Liver (tissue), 3 donors: Measurements from ENCODE around the gene FAM229B.

Source experiments
- ATF3 ChIP-seq: IDR thresholded peaks from 2 replicates; pipeline ENCODE4 v1.6.1; 2016; ENCODE audit warnings: antibody characterized with exemption
- CTCF ChIP-seq: fragments of 150-350 bp; IDR thresholded peaks from 2 replicates; pipeline ENCODE4 v1.5.1; 2017; ENCODE audit warnings: improper control_type of control experiment, low read depth, low read length; ENCODE audit not compliant: missing input control
- EGR1 ChIP-seq, 2 donors: IDR thresholded peaks; 2 replicates each; pipeline ENCODE4 v1.6.1; 2016 to 2018; ENCODE audit warnings: antibody characterized with exemption in 2 of 2, low read depth in 2 of 2
- MAX ChIP-seq: IDR thresholded peaks from 2 replicates; pipeline ENCODE4 v1.6.1; 2016; ENCODE audit warnings: antibody characterized with exemption
- SP1 ChIP-seq: IDR thresholded peaks from 2 replicates; pipeline ENCODE4 v1.6.1; 2018; ENCODE audit warnings: antibody characterized with exemption, mild to moderate bottlenecking
- TAF1 ChIP-seq: conservative IDR thresholded peaks from 2 replicates; pipeline ENCODE4 v1.6.1; 2016; ENCODE audit warnings: antibody characterized with exemption, mild to moderate bottlenecking
- donor health status: healthy.
- donor health status: healthy.

- TF ChIP-seq CTCF, result no peak
- no peak for TF ChIP-seq MAX
- no peak for TF ChIP-seq EGR1 (IDR thresholded peaks at IDR 0.05; ENCODE audit: low read depth in 2 of 2)
- no peak for TF ChIP-seq TAF1
- TF ChIP-seq ATF3, result no peak
- TF ChIP-seq SP1, result no peak
These were observed 36.6 kb downstream of the FAM229B start for GRCh38 chr6:112123982-112124381.
